Measurements from ENCODE around the gene STAB1.
"Not testable (repeated sequence)": the region's sequence is repeated elsewhere in the genome, so short reads cannot be mapped to it uniquely, and the experiment has no call there.

The STAB1 gene

GRCh38 chr3:52525680-52526561 is 30.8 kb downstream of the STAB1 start:
- no peak for ATAC-seq

GRCh38 chr3:52526671-52527038 is 31.5 kb downstream of the STAB1 start:
- not testable (repeated sequence) for ATAC-seq

DNA sequence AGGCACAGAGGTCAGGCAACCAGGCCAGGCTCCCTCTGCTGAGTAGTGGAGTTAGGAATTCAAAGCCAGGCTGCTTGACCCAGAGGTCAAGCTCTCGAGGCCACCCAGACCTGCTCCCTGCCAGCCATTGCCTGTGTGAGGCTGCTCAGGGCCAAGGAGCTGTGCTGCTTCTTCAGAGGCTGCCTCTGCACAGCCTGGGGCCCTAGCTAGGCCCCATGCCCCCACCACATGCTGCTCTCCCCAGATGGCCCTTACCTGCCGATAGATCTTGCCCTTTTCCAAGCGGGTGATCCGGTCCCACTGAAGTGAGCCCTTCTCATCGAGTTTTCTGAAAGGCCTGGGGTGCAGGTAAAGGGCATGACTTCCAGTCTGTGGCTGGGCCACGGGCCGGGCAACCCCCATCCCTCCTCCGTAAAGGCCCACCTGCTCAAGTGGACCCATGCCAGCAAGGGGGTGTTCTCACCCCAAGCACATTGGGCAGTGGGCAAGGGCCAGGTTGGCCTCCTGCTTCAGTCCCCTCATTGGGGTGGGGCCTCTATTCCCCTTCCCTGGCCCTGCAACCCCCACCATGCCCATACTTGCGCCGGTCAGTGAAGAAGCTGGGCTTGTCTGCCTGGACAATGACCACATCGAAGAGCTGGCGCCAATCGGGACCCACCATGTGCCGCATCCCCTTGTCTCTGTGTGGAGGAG is 32.0 kb downstream of the STAB1 start:
- ATAC-seq = no peak

DNA sequence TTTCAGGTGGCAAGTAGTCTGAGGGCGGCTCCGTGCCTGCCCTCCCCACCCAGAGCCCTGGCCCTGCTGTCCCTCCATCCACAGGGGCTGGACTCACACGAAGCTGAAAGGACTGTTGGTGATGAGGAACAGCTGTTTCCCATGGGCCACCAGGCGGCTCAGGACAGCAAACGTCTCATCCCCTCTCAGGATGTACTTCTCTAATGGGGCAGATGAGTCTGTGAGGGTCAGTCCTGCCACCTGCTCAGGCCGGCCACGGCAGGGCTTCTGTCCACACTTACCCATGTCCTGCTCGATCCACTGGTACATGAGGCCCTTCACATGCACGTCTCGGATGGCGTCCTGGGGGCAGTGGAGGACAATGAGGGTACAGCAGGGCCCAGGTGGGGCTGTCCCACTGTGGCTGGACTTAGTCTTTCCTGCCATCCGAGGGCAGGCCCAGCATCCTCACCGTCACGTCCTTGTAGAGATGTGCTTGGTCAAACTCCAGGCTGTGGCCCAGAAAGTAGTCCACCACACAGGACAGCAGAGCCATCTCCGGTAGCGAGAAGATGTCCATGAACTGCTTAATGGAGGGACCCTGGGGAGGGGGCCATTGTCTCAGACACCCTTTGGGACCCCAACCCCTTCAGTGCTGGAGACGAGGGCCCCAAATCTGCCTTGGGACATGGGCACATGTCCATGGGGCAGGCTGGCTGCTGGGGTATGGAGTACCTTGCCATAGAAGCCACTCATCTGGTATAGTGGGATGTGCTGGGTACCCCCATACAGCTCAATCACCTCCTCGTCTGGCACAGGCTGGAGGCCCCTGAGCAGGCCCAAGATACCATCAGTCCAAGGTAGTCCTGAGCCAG is 32.8 kb downstream of the STAB1 start:
- ATAC-seq = no peak

DNA sequence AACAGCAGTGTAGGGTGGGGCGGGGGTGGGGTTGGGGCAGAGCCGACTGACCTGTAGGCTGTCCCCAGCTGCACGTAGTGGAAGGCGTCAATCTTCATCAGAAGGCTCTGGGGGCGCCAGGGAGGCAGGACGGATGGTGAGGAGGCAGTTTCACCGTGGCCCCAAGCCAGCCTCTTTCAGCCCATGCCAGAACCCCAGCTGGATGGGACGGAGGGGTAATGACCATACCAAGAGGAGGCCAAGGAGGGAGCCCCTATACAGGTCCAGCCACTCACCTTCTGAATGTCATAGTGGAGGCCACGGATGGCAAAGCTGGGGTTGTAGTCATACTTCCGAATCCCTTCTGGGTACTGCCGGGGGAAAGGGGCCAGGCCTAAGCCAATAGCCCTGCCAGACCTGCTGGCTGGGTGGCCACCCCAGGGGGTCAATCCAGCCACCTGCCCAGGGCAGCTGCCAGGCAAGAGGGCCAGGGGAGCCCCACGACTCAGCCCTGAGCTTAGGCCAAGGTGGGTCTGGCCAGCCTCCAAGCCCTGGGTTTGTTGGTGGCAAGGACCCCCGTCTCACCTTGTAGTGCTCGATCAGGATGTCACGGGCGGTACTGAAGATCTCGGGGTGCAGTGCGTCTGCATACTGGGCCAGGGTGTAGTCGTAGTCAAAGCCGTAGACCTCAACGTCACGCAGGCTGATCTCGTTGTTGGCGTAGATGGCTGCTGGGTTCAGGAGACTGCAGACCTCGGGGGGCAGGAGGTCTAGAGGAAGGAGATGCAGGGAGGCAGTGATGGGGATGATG is 33.6 kb downstream of the STAB1 start:
- no peak for ATAC-seq

DNA sequence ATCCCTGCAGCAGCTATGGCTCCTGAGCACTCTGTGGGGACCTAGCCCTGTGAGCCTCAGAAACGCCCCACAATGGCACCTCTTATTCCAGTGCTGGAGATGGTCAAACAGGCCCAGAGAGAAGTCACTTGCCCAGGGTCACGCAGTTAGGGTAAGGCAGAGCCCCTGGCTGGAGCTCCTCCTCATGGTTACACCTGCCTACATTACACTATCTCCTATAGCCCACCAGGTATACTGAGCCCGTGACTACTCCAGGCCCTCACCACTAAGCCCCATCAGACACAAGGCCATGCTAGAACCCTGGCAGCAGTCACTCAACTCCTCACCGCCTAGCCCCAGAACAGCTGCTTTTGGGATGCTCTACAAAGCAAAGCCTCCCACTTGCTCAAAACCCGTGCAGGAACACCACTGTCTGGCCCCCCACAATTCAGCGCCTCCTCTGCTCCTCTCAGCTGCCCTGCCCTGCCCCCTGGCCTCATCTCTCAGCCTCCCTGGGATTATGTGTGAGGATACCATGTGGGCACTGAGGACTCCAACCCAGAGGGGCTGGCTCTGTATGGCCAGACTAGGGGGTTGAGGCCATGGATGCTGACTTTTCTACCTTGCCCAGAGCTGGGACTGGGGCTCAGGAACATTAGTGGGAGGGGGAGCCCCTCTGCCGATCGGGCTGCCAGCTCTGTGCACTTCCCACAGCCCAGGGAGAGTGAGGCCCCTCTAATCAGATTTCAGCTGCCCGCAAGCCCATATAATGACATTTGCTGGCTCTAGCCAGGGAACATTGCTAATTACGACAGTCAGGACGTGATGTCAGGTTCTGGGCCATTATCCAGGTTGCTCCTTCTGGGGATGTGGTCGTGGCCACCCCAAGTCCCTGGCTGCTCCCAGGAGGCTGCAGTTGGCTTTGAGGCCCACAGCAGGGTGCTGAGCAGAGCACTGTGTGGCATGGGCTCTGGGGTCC is 34.5 kb downstream of the STAB1 start:
- ATAC-seq = no peak

DNA sequence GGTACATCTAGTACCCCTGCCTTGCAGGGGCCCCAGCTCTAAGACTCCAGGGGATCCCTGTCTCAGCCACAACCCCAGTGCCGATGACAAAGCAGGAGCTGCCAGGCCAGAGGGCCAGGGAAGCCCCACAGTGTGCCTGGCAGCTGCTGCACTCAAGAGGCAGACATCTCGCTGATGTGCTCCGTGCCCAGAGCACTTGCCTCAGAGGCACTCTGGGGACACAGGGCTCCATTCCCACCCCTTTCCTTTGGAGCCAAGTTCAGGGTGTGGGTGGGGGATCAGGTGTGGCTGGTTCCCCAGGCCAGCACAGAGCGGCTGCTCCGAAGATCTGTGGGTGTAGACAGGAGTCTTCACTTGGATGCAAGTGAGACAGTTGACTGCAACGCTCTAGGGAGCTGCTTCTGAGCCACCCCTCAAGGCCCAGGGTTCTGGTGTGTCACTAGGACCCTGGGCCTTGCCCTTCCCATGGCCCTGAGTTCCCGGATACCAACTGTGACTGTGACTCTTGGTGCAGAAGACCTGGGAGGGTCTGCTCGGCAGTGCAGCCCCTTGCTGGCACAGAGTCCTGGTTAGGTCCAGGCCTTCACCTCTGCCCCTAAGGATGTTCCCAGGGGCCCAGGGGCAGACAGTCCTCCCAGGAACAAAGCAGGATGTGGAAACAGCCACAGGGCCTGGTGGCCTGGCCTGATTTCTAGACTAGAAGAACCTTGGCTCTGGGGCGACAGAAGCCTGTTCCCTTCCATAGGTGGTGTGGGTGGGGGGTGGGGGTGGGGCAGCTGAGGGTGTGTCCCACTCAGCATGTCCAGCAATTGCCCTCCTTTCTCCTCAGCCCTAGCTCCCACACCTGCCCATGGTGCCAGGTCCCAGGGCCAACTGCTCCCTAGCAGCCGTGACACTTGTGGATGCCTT is 36.0 kb downstream of the STAB1 start:
- ATAC-seq = no peak

DNA sequence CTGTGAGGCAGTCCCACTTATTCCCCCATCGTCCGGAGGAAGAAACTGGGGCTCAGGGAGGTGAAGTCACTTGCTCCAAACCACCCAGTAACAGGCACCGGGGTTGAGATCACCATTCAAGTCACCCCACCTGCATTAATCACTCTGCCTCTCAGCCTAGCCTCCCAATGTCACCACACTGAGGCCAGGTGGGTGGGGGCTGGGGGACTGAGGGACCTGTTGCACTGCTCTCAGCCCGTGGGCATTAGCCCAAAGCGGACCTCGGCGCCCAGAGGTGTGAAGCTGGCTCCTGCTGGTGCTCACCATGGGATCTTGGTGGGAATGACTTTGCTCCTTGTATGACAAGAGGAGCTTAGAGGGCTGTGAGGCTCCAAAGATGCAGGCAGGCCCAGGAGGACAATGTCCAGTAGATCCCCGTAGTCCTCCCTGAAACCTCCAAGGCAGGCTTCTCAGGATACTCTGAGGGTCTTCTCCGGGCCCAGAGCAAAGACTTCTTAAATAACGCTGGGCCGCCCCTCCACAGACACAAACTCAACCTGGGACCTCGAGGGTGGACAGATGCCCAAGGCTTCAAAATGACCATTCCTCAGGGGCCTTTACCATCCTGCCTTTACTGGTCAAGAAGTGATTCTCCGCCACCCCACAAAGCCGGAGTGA is 36.9 kb downstream of the STAB1 start:
- ATAC-seq = no peak

- no peak for ATAC-seq
These were observed 37.3 kb downstream of the STAB1 start for GRCh38 chr3:52532517-52532837.

GRCh38 chr3:52532838-52533622 is 37.9 kb downstream of the STAB1 start:
- ATAC-seq = no peak

DNA sequence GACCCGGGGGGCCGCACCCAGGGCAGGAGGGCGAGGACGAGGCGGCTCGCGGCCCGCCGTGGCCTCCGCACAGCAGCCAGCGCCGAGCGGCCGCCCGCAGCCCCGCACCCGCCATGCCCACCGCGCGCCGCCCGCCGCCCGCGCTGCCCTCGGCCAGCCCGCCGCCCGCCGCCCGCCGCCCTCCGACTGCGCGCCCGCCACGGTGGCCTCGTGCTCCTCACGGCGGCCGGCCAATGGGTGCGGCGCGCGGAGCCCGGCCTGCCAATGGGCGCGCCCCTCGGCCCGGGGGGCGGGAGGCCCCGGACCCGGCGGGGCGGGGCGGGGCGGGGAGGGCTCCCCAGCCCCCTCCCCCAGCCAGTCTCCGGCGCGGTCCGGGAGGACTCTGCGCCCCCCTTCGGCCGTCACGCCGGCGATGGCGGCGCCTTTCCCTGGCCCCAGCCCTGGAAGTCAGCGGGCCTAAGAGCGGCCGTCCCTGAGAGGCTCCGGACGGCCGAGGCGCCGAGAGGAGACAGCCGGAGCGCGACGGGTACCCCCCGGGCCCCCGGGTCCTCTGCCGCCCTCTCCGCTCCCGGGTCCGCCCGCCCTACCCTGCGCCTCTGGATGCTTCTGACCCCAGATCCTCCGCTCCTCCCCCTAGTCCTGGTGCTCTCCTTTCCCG is 38.6 kb downstream of the STAB1 start, which contains the start of gene NT5DC2:
NT5DC2 (minus strand) TSS at position 235 of the 658 bp plus-strand sequence; CDS start at position 115, 120 bp downstream.
- ATAC-seq = peak; percentile 28 to 37

- ATAC-seq = no peak
These were observed 39.4 kb downstream of the STAB1 start for GRCh38 chr3:52534281-52535183.

- no peak for ATAC-seq
These were observed 40.4 kb downstream of the STAB1 start for GRCh38 chr3:52535411-52536111.

DNA sequence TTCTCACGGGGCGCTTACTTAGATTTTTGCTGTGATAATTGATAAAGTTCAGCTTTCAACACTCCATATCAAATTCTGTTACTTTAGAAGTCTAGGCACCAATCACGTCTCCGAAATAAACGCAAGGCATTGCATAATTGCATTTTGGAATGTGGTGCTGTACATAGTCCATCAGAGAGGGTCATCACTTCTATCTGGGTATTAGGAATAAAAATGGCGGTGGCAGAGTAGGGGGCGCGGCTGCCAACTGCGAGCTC is 40.9 kb downstream of the STAB1 start:
- ATAC-seq = no peak

DNA sequence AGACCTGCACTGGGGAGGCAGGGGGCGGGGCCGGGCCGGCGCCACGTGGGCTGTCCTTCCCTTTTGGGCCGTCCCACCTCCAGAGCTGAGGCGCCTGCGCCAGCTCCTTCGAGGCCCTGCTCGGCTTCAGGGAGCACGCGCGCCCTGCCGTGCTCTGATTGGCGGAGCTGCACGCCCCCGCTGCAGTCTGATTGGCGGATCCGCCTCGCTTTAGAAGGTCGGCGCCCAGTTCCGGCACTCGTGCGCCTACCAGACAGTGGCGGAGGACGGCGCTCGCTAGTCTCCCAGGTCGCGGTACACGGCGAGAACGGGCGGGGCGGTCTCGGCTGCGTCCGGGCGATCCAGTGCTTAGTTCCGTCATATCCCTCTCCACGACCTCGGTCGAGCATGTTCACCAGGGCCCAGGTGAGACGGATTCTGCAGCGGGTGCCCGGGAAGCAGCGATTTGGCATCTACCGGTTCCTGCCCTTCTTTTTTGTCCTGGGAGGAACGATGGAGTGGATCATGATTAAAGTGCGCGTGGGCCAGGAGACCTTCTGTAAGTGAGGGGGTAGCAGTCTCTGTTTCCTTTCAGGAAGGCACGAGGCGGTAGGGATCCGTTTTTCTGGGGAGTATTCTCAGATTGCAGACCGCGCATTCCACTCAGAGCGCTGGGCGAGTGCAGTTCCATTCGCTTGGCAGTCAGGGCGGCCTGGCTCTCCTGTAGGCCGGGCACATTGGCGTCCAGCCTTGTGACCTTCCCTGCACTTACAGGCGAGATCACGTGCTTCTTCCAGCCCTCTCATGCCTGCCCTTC is 41.4 kb downstream of the STAB1 start, which contains the start of gene UQCC5:
UQCC5 (plus strand) TSS at position 237 of the 796 bp plus-strand sequence; CDS start at position 388, 151 bp downstream.
- ATAC-seq = peak; percentile 93
